SK-N-SH (cell line): ENCODE measurements around the gene HDLBP. TPM values are rescaled to one million over a fixed set of nuclear protein-coding genes. Genes with fewer than 3 reads are reported as not detected.
A peak's percentile ranks its signal among the peaks of the same experiment; 100 is the strongest.

Source experiments
- CTCF ChIA-PET: fragments of 300-600, 350-600 bp; formaldehyde crosslinking; extraction: SDS; loops from one replicate; lab custom pipeline; 2021; lab: Yijun Ruan, JAX
- POLR2A ChIA-PET: fragments of 350-600 bp; sonication (Branson Sonifier 250); formaldehyde crosslinking; extraction: SDS; loops from one replicate; lab custom pipeline; 2020; ENCODE audit warnings: antibody characterized with exemption, inconsistent platforms; lab: Yijun Ruan, JAX
- DNase-seq: peaks from one replicate; pipeline ENCODE4 v3.0.0; 2012
- H2AFZ ChIP-seq: fragments of 200-600 bp; sonication (generic); 2 replicates; pipeline ENCODE4 v1.8.1; 2016; ENCODE audit warnings: antibody characterized with exemption, mild to moderate bottlenecking, low read depth
- H3F3A ChIP-seq: fragments of 200-600 bp; sonication (generic); replicated peaks from 2 replicates; pipeline ENCODE3; 2016; ENCODE audit warnings: antibody characterized with exemption, mild to moderate bottlenecking; ENCODE audit not compliant: insufficient read depth
- H3K27ac ChIP-seq, 2 experiments: fragments of 200-500 bp in 1 of 2; fragments of 200-600 bp in 1 of 2; sonication (Bioruptor generic) in 1 of 2; sonication (generic), shearing (Covaris generic) in 1 of 2; 2 replicates each; pipeline versions ENCODE4 v1.5.1 to v1.6.1; 2014 to 2016; ENCODE audit warnings: low read depth in 2 of 2, inconsistent platforms in 1 of 2, low read length in 1 of 2, mild to moderate bottlenecking in 1 of 2, mixed read lengths in 1 of 2
- H3K27me3 ChIP-seq: fragments of 200-600 bp; sonication (generic), shearing (Covaris generic); 2 replicates; pipeline ENCODE4 v1.6.1; 2016; ENCODE audit warnings: mixed run types; ENCODE audit not compliant: insufficient read depth
- H3K36me3 ChIP-seq, 2 experiments: fragments of 200-500 bp in 1 of 2; fragments of 200-600 bp in 1 of 2; sonication (Bioruptor generic) in 1 of 2; sonication (generic) in 1 of 2; replicated peaks in 1 of 2; 2 replicates each; pipeline versions ENCODE3 to v1.5.1; 2014 to 2016; ENCODE audit warnings: low read length in 1 of 2, mild to moderate bottlenecking in 1 of 2; ENCODE audit not compliant: insufficient read depth in 2 of 2, control insufficient read depth in 1 of 2
- H3K4me1 ChIP-seq, 2 experiments: fragments of 200-500 bp in 1 of 2; fragments of 200-600 bp in 1 of 2; sonication (Bioruptor generic) in 1 of 2; sonication (generic), shearing (Covaris generic) in 1 of 2; 2 replicates each; pipeline versions ENCODE4 v1.5.1 to v1.6.1; 2014 to 2016; ENCODE audit warnings: low read depth in 1 of 2, low read length in 1 of 2, mixed run types in 1 of 2; ENCODE audit not compliant: insufficient read depth in 2 of 2, control insufficient read depth in 1 of 2
- H3K4me2 ChIP-seq: fragments of 200-600 bp; sonication (generic), shearing (Covaris generic); 2 replicates; pipeline ENCODE4 v1.6.1; 2017; ENCODE audit warnings: mixed run types
- H3K4me3 ChIP-seq, 2 experiments: fragments of 200-500 bp in 1 of 2; fragments of 200-600 bp in 1 of 2; sonication (Bioruptor generic) in 1 of 2; sonication (generic), shearing (Covaris generic) in 1 of 2; 2 replicates each; pipeline versions ENCODE4 v1.5.1 to v1.8.1; 2014 to 2016; ENCODE audit warnings: low read depth in 2 of 2, inconsistent platforms in 1 of 2, low read length in 1 of 2, mild to moderate bottlenecking in 1 of 2, mixed read lengths in 1 of 2, moderate library complexity in 1 of 2
- H3K79me2 ChIP-seq: fragments of 200-600 bp; sonication (generic); 2 replicates; pipeline ENCODE4 v1.8.1; 2017; ENCODE audit warnings: mild to moderate bottlenecking; ENCODE audit not compliant: insufficient read depth
- H3K9ac ChIP-seq: fragments of 200-600 bp; sonication (generic); 2 replicates; pipeline ENCODE4 v1.6.1; 2017; ENCODE audit warnings: mixed run types
- H3K9me2 ChIP-seq: fragments of 200-600 bp; sonication (generic); 2 replicates; pipeline ENCODE4 v1.6.1; 2017; ENCODE audit warnings: mixed run types
- H3K9me3 ChIP-seq: fragments of 200-600 bp; sonication (generic); 2 replicates; pipeline ENCODE4 v1.6.1; 2017; ENCODE audit warnings: mixed run types, mild to moderate bottlenecking, moderate library complexity
- H4K20me1 ChIP-seq: fragments of 200-600 bp; sonication (generic); 2 replicates; pipeline ENCODE4 v1.6.1; 2017; ENCODE audit warnings: mild to moderate bottlenecking, mixed run types; ENCODE audit not compliant: insufficient read depth
- CHD2 ChIP-seq: fragments of 150-350 bp; IDR thresholded peaks from 2 replicates; pipeline ENCODE4 v1.6.1; 2018; ENCODE audit warnings: low read length; ENCODE audit not compliant: partially characterized antibody
- ELF1 ChIP-seq: IDR thresholded peaks from 2 replicates; pipeline ENCODE4 v1.4.0; 2012
- EP300 ChIP-seq, 2 experiments: IDR thresholded peaks; 2 replicates each; pipeline versions ENCODE4 v1.4.0 to v1.6.1; 2012; ENCODE audit warnings: borderline replicate concordance in 1 of 2, low read depth in 1 of 2, low read length in 1 of 2
- EZH2phosphoT487 ChIP-seq: fragments of 200-600 bp; sonication (generic); IDR thresholded peaks from 2 replicates; pipeline ENCODE4 v1.6.1; 2017; ENCODE audit warnings: low read depth, mixed run types, mild to moderate bottlenecking, antibody characterized with exemption, moderate library complexity, borderline replicate concordance
- FOSL2 ChIP-seq: IDR thresholded peaks from 2 replicates; pipeline ENCODE4 v1.4.0; 2012; ENCODE audit warnings: low read depth, mild to moderate bottlenecking, moderate library complexity, borderline replicate concordance
- FOXJ3 ChIP-seq: sonication (generic); formaldehyde crosslinking; IDR thresholded peaks from 2 replicates; pipeline ENCODE4 v1.5.1; 2020; ENCODE audit warnings: mild to moderate bottlenecking, missing genetic modification reagents
- GATA2 ChIP-seq: sonication (generic); formaldehyde crosslinking; IDR thresholded peaks from 2 replicates; pipeline ENCODE4 v1.5.0; 2020; ENCODE audit warnings: mild to moderate bottlenecking, missing genetic modification reagents
- JUND ChIP-seq: IDR thresholded peaks from 2 replicates; pipeline ENCODE4 v1.4.0; 2012
- MEF2A ChIP-seq: IDR thresholded peaks from 2 replicates; pipeline ENCODE4 v1.4.0; 2012; ENCODE audit warnings: low read depth, borderline replicate concordance
- NFIC ChIP-seq: IDR thresholded peaks from 2 replicates; pipeline ENCODE4 v1.4.0; 2012; ENCODE audit warnings: borderline replicate concordance
- NRF1 ChIP-seq: IDR thresholded peaks from 2 replicates; pipeline ENCODE4 v1.6.1; 2012; ENCODE audit warnings: low read depth, mild to moderate bottlenecking, low read length
- POLR2AphosphoS5 ChIP-seq: IDR thresholded peaks from 2 replicates; pipeline ENCODE4 v1.6.1; 2012; ENCODE audit warnings: low read depth, low read length
- RAD21 ChIP-seq: IDR thresholded peaks from 2 replicates; pipeline ENCODE4 v1.6.1; 2012; ENCODE audit warnings: mild to moderate bottlenecking, low read length
- RCOR1 ChIP-seq: fragments of 150-350 bp; IDR thresholded peaks from 2 replicates; pipeline ENCODE4 v1.6.1; 2017; ENCODE audit warnings: antibody characterized with exemption, low read length
- TCF12 ChIP-seq: IDR thresholded peaks from 2 replicates; pipeline ENCODE4 v1.4.0; 2012
- TEAD4 ChIP-seq: IDR thresholded peaks from 2 replicates; pipeline ENCODE4 v1.4.0; 2012; ENCODE audit warnings: mild to moderate bottlenecking, borderline replicate concordance; ENCODE audit not compliant: insufficient read depth
- YY1 ChIP-seq: IDR thresholded peaks from 2 replicates; pipeline ENCODE4 v1.4.0; 2012; ENCODE audit warnings: low read depth, mild to moderate bottlenecking
- WGBS: methylation state at CpG from one replicate; pipeline ENCODE4 v1.1.6; 2017; ENCODE audit warnings: low lambda C conversion rate; 5-methylcytosine and 5-hydroxymethylcytosine counted together
- polyA plus RNA-seq, 3 experiments: library from polyadenylated mRNA; depleted of rRNA; stranded (reverse); fragments of >200 nt; gene quantifications; 2 replicates each; pipeline ENCODE4 v1.2.3, GENCODE V29; 2012
- TF ChIP-seq, protein P1 (sequence below): IDR thresholded peaks from 2 replicates; pipeline ENCODE4 v1.4.0; 2012; ENCODE audit warnings: low read depth, borderline replicate concordance
- TF ChIP-seq, protein P2 (sequence below): fragments of 200-600 bp; sonication (generic); IDR thresholded peaks from 2 replicates; pipeline ENCODE4 v1.6.1; 2017; ENCODE audit warnings: antibody characterized with exemption, mild to moderate bottlenecking, moderate library complexity
- TF ChIP-seq, protein P3 (sequence below): IDR thresholded peaks from 2 replicates; pipeline ENCODE4 v1.4.0; 2012; ENCODE audit warnings: low read depth

Gene HDLBP
- polyA plus RNA-seq, 1 of the 3 experiments (the other 2 are of a cell fraction) = 263 TPM

DNA sequence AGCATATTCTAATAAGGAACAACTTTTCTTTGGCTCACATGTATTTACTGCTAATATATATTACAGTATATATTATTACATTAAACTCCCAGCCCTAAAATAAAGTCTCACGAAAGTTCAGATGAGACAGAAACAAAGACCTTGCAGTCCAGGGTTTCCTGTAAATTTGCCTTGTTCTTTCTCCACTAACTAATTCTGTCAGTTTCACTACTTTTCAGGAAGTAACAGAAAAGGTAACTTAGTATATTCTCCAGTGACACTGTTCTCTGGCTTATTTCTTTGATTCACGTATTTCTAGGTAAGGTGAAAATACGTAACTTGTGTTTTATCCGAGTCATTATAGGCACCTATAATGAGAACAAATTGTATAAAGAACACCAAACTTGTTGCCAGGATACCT is 35.2 kb downstream of the HDLBP start:
- Histone ChIP-seq H3K4me2 (no peak overlapping the region), H3K27ac (no peak overlapping the region), H3K9me3 (peaks cover 9% of the 10 kb centered on the region; the same call in 1 of the 2 replicates)
- WGBS = 96% methylated on average over 4 of the region's 4 CpGs
- TF ChIP-seq POLR2AphosphoS5 (no peak), NFIC (no peak), ELF1 (no peak), NRF1 (no peak), GATA2 (CRISPR knock-in tag) (no peak), FOSL2 (no peak), RCOR1 (no peak), JUND (no peak), RAD21 (no peak), TEAD4 (no peak), MEF2A (no peak), FOXJ3 (CRISPR knock-in tag) (no peak)
- TF ChIP-seq, protein P1, sequence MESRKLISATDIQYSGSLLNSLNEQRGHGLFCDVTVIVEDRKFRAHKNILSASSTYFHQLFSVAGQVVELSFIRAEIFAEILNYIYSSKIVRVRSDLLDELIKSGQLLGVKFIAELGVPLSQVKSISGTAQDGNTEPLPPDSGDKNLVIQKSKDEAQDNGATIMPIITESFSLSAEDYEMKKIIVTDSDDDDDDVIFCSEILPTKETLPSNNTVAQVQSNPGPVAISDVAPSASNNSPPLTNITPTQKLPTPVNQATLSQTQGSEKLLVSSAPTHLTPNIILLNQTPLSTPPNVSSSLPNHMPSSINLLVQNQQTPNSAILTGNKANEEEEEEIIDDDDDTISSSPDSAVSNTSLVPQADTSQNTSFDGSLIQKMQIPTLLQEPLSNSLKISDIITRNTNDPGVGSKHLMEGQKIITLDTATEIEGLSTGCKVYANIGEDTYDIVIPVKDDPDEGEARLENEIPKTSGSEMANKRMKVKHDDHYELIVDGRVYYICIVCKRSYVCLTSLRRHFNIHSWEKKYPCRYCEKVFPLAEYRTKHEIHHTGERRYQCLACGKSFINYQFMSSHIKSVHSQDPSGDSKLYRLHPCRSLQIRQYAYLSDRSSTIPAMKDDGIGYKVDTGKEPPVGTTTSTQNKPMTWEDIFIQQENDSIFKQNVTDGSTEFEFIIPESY = no peak
- TF ChIP-seq, all 33 proteins: peak for 0
- Histone ChIP-seq H2AFZ (no peak overlapping the region), H3K79me2 (peaks cover 92% of the 10 kb centered on the region), H3K9ac (no peak overlapping the region), H3F3A (peaks cover 6% of the 10 kb centered on the region), H4K20me1 (peaks cover 13% of the 10 kb centered on the region), H3K4me1 (peaks cover 0 to 8% of the 10 kb centered on the region in 2 experiments; a peak in 1 of 4 replicates), H3K9me2 (no peaks in the 10 kb centered on the region), H3K4me3 (no peak overlapping the region), H3K36me3 (peaks cover 2 to 18% of the 10 kb centered on the region in 2 experiments), H3K27me3 (no peaks in the 10 kb centered on the region)
- ChIA-PET POLR2A (no interaction called here), CTCF (interaction anchor here (1.2 to 1.6 kb wide), 2 partner anchors 10 to 12 kb away, joined by 3 to 7 read pairs; no protein-coding TSS in a partner anchor)
- no peak for DNase-seq

DNA sequence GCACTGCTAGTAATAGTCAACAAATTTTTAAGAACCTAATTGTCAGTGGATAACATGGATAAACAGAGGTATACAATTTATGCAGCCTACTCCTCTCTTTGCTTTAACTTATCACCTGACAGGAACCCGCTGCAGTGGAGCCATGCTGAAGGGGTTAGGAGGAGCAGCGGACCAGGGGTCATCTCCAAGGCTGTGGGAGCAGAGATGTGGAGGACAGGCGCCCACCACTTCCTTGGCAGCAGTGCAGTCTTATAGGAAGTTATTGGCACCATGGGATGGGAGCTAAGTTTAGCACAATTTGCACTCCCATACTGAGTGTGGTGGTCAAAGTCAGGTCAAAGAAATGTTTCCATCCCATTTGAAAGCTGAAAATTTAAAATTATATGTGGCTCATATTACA is 35.6 kb downstream of the HDLBP start:
- Histone ChIP-seq H3K9ac (no peak overlapping the region), H2AFZ (no peak overlapping the region), H4K20me1 (peaks cover 11% of the 10 kb centered on the region), H3K9me2 (no peaks in the 10 kb centered on the region), H3F3A (peaks cover 6% of the 10 kb centered on the region), H3K4me1 (peaks cover 0 to 8% of the 10 kb centered on the region in 2 experiments; a peak in 1 of 4 replicates), H3K9me3 (peaks cover 9% of the 10 kb centered on the region; the same call in 1 of the 2 replicates), H3K4me2 (no peak overlapping the region), H3K79me2 (peaks cover 92% of the 10 kb centered on the region), H3K27ac (peak overlapping the region in 1 of 2 experiments; percentile 60; a peak in 2 of 4 replicates), H3K36me3 (peaks cover 0 to 15% of the 10 kb centered on the region in 2 experiments), H3K27me3 (no peaks in the 10 kb centered on the region), H3K4me3 (no peak overlapping the region)
- ChIA-PET CTCF (interaction anchor here (1.2 to 1.6 kb wide), 2 partner anchors 10 to 12 kb away, joined by 3 to 7 read pairs; no protein-coding TSS in a partner anchor), POLR2A (no interaction called here)
- TF ChIP-seq EZH2phosphoT487 = no peak
- no peak for TF ChIP-seq CHD2
- TF ChIP-seq, protein P1 = no peak
- TF ChIP-seq TCF12 = no peak
- TF ChIP-seq GATA2 (CRISPR knock-in tag) = no peak
- TF ChIP-seq JUND = no peak
- TF ChIP-seq, protein P2, sequence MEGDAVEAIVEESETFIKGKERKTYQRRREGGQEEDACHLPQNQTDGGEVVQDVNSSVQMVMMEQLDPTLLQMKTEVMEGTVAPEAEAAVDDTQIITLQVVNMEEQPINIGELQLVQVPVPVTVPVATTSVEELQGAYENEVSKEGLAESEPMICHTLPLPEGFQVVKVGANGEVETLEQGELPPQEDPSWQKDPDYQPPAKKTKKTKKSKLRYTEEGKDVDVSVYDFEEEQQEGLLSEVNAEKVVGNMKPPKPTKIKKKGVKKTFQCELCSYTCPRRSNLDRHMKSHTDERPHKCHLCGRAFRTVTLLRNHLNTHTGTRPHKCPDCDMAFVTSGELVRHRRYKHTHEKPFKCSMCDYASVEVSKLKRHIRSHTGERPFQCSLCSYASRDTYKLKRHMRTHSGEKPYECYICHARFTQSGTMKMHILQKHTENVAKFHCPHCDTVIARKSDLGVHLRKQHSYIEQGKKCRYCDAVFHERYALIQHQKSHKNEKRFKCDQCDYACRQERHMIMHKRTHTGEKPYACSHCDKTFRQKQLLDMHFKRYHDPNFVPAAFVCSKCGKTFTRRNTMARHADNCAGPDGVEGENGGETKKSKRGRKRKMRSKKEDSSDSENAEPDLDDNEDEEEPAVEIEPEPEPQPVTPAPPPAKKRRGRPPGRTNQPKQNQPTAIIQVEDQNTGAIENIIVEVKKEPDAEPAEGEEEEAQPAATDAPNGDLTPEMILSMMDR = no peak
- TF ChIP-seq EP300 (IDR thresholded peaks at IDR 0.05; ENCODE audit: borderline replicate concordance in 1 of 2, low read depth in 1 of 2, low read length in 1 of 2) = no peak
- TF ChIP-seq, protein P3, sequence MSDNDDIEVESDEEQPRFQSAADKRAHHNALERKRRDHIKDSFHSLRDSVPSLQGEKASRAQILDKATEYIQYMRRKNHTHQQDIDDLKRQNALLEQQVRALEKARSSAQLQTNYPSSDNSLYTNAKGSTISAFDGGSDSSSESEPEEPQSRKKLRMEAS = no peak
- no peak for TF ChIP-seq YY1
- no peak for TF ChIP-seq FOSL2
- WGBS = 86% methylated on average over 3 of the region's 3 CpGs
- no peak for DNase-seq
